GM18517 (cell line): ENCODE data around the gene SERF2.
"Not testable (repeated sequence)": the region's sequence is repeated elsewhere in the genome, so short reads cannot be mapped to it uniquely, and the experiment has no call there.

ENCODE experiments used
- ATAC-seq: cut with Tn5 transposase; IDR thresholded peaks from one replicate; pipeline ENCODE4 v1.9.1; 2021; ENCODE audit warnings: mild to moderate bottlenecking, moderate library complexity; ENCODE audit not compliant: unreplicated experiment

Gene SERF2

GRCh38 chr15:43792761-43793476 is 799 bp downstream of the SERF2 start:
- no peak for ATAC-seq

- ATAC-seq = no peak
Measured at GRCh38 chr15:43793647-43794046, 1.5 kb downstream of the SERF2 start.

- ATAC-seq = no peak
Measured at GRCh38 chr15:43794269-43795037, 2.3 kb downstream of the SERF2 start.

- ATAC-seq = no peak
Measured at GRCh38 chr15:43795197-43795596, 3.1 kb downstream of the SERF2 start.

GRCh38 chr15:43795997-43796396 is 3.9 kb downstream of the SERF2 start:
- no peak for ATAC-seq

- ATAC-seq = no peak
Measured at GRCh38 chr15:43796566-43796965, 4.4 kb downstream of the SERF2 start.

- no peak for ATAC-seq
Measured at GRCh38 chr15:43799209-43799944, 7.3 kb downstream of the SERF2 start.

GRCh38 chr15:43799945-43800285 is 7.8 kb downstream of the SERF2 start, which contains the start of gene SERINC4:
SERINC4 (minus strand) TSS chr15:43800220; CDS start chr15:43799986, 234 bp downstream.
- no peak for ATAC-seq

- ATAC-seq = peak; percentile 60
Measured at GRCh38 chr15:43800286-43801141, 8.4 kb downstream of the SERF2 start, which contains the start of gene HYPK. HYPK (plus strand) TSS chr15:43800599; CDS start chr15:43800623, 24 bp downstream.

GRCh38 chr15:43802676-43803075 is 10.6 kb downstream of the SERF2 start:
- not testable (repeated sequence) for ATAC-seq

- no peak for ATAC-seq
Measured at GRCh38 chr15:43808435-43808950, 16.4 kb downstream of the SERF2 start.

- ATAC-seq = peak; percentile 66
Measured at GRCh38 chr15:43808960-43809678, 17.0 kb downstream of the SERF2 start.

- not testable (repeated sequence) for ATAC-seq
Measured at GRCh38 chr15:43815064-43815463, 22.9 kb downstream of the SERF2 start.

GRCh38 chr15:43821505-43821904 is 29.4 kb downstream of the SERF2 start:
- ATAC-seq = no peak

- peak; percentile 78 for ATAC-seq
Measured at GRCh38 chr15:43824302-43825246, 32.5 kb downstream of the SERF2 start, which contains the start of gene MFAP1. MFAP1 (minus strand) TSS chr15:43824690; CDS start chr15:43824569, 121 bp downstream.

- not testable (repeated sequence) for ATAC-seq
Measured at GRCh38 chr15:43825305-43825704, 33.2 kb downstream of the SERF2 start.

- ATAC-seq = no peak
Measured at GRCh38 chr15:43826029-43826507, 33.9 kb downstream of the SERF2 start.
